ENCODE results near the gene PLA2G7. TPM values are rescaled to one million over a fixed set of nuclear protein-coding genes. Genes with fewer than 3 reads are reported as not detected.

Gene PLA2G7
- total RNA-seq, 1 donor from 2014 or later, result 4.6 TPM

- DNase-seq (ENCODE audit: low spot score), result no peak
Observed at GRCh38 chr6:46688966-46689335, 46.2 kb downstream of the PLA2G7 start.

- no peak for DNase-seq (ENCODE audit: low spot score)
Observed at GRCh38 chr6:46688117-46688965, 46.8 kb downstream of the PLA2G7 start.

- no peak for DNase-seq (ENCODE audit: low spot score)
Observed at GRCh38 chr6:46687619-46688097, 47.5 kb downstream of the PLA2G7 start, which contains the start of gene TDRD6. Gene TDRD6 (plus strand): TSS chr6:46687885. CDS start chr6:46688129, 244 bp downstream.

GRCh38 chr6:46684771-46685170 lies 50.4 kb downstream of the PLA2G7 start:
- no peak for DNase-seq (ENCODE audit: low spot score)

- no peak for DNase-seq (ENCODE audit: low spot score)
Observed at GRCh38 chr6:46677314-46677654, 57.9 kb downstream of the PLA2G7 start.

GRCh38 chr6:46676604-46677313 lies 58.4 kb downstream of the PLA2G7 start:
- no peak for DNase-seq (ENCODE audit: low spot score)

- no peak for DNase-seq (ENCODE audit: low spot score)
Observed at GRCh38 chr6:46674410-46674809, 60.8 kb downstream of the PLA2G7 start.

- no peak for DNase-seq (ENCODE audit: low spot score)
Observed at GRCh38 chr6:46667377-46667776, 67.8 kb downstream of the PLA2G7 start.

GRCh38 chr6:46661483-46661882 lies 73.7 kb downstream of the PLA2G7 start:
- DNase-seq (ENCODE audit: low spot score), result no peak

GRCh38 chr6:46657642-46658041 lies 77.5 kb downstream of the PLA2G7 start:
- no peak for DNase-seq (ENCODE audit: low spot score)

GRCh38 chr6:46655803-46656202 lies 79.4 kb downstream of the PLA2G7 start:
- no peak for DNase-seq (ENCODE audit: low spot score)

Other genes starting within 250 kb of the PLA2G7 start
- gene RCAN2, start 243.9 kb downstream of the PLA2G7 start, total RNA-seq, result 19.8 TPM
- 3.5 TPM for gene CYP39A1, start 82.6 kb downstream of the PLA2G7 start, total RNA-seq
- gene SLC25A27, start 82.4 kb downstream of the PLA2G7 start, total RNA-seq, result 25.1 TPM
- gene TDRD6, start 47.5 kb downstream of the PLA2G7 start, total RNA-seq, result 0.73 TPM
- not detected for gene ANKRD66, start 11.6 kb upstream of the PLA2G7 start, total RNA-seq
- not detected for gene MEP1A, start 58.0 kb upstream of the PLA2G7 start, total RNA-seq
- gene ADGRF5, start 186.6 kb upstream of the PLA2G7 start, total RNA-seq, result 25.9 TPM